HepG2 (cell line): ENCODE results near the gene RASGRP2. TPM values are rescaled to one million over a fixed set of nuclear protein-coding genes. Genes with fewer than 3 reads are reported as not detected.
A peak's percentile ranks its signal among the peaks of the same experiment; 100 is the strongest.

Experiments used
- ATAC-seq: fragments of 200-7000 bp; cut with Tn5 transposase; 3 replicates; pipeline ENCODE4 v1.9.1; 2020; ENCODE audit warnings: mild to moderate bottlenecking, moderate library complexity
- BruUV-seq: library from RNA; stranded (reverse); fragments of 400-500 nt; replicated peaks from 2 replicates; lab custom pipeline; 2021; lab: Mats Ljungman, UMichigan
- CTCF ChIA-PET: fragments of 300-600 bp; formaldehyde crosslinking; extraction: SDS; loops from one replicate; lab custom pipeline; 2021; ENCODE audit warnings: low total read pairs, inconsistent platforms, low intra/inter-chr PET ratio; lab: Yijun Ruan, JAX
- POLR2A ChIA-PET: fragments of 350-600 bp; sonication (Branson Sonifier 250); formaldehyde crosslinking; loops from one replicate; lab custom pipeline; 2020; ENCODE audit warnings: antibody characterized with exemption, inconsistent platforms; lab: Yijun Ruan, JAX
- DNase-seq: peaks from one replicate; pipeline ENCODE4 v3.0.0-alpha.2; 2015; ENCODE audit warnings: low spot score
- FAIRE-seq: peaks from 3 replicates; lab custom pipeline; 2011; peaks lifted over from hg19 to GRCh38; lab: Jason Lieb, UNC
- H2AFZ ChIP-seq: one replicate; pipeline ENCODE4 v1.6.1; 2011; ENCODE audit warnings: low read length, inconsistent platforms
- H3K27ac ChIP-seq: fragments of 300-600 bp; 3 replicates; pipeline ENCODE4 v1.8.0; 2011; ENCODE audit warnings: mixed run types, mild to moderate bottlenecking, mixed read lengths, low read length, inconsistent platforms; ENCODE audit not compliant: insufficient read depth; ENCODE audit errors: extremely low read length
- H3K27me3 ChIP-seq, 2 experiments: fragments of 200-600 bp in 1 of 2; 2 replicates in 1 of 2; 3 replicates in 1 of 2; pipeline versions ENCODE4 v1.6.0 to v1.8.0; 2011; ENCODE audit warnings: low read length in 2 of 2, mild to moderate bottlenecking in 2 of 2, moderate library complexity in 2 of 2, inconsistent platforms in 1 of 2; ENCODE audit not compliant: insufficient read depth in 2 of 2, control insufficient read depth in 1 of 2
- H3K36me3 ChIP-seq, 2 experiments: fragments of 200-600 bp in 1 of 2; replicated peaks in 1 of 2; 2 replicates in 1 of 2; 3 replicates in 1 of 2; pipeline versions ENCODE4 v1.5.1 to v1.8.0; 2011; ENCODE audit warnings: low read length in 2 of 2, inconsistent platforms in 1 of 2; ENCODE audit not compliant: insufficient read depth in 2 of 2, control insufficient read depth in 1 of 2
- H3K4me1 ChIP-seq: 2 replicates; pipeline ENCODE4 v1.5.1; 2012; ENCODE audit warnings: low read length, inconsistent platforms; ENCODE audit not compliant: insufficient read depth
- H3K4me2 ChIP-seq: 2 replicates; pipeline ENCODE4 v1.6.0; 2011; ENCODE audit warnings: low read depth, low read length, inconsistent platforms
- H3K4me3 ChIP-seq, 3 experiments: fragments of 200-600 bp in 1 of 3; sonication (generic), shearing (Covaris generic) in 1 of 3; replicated peaks in 1 of 3; 2 replicates each; pipeline ENCODE4 v1.5.1; 2011 to 2016; ENCODE audit warnings: low read length in 3 of 3, inconsistent platforms in 2 of 3, low read depth in 2 of 3, mild to moderate bottlenecking in 2 of 3, control low read depth in 1 of 3, mixed read lengths in 1 of 3; ENCODE audit not compliant: insufficient read depth in 1 of 3
- H3K79me2 ChIP-seq: one replicate; pipeline ENCODE4 v1.6.1; 2011; ENCODE audit warnings: low read length, inconsistent platforms; ENCODE audit not compliant: insufficient read depth
- H3K9ac ChIP-seq: 2 replicates; pipeline ENCODE4 v1.6.0; 2011; ENCODE audit warnings: mild to moderate bottlenecking, low read depth, low read length, inconsistent platforms; ENCODE audit not compliant: insufficient read depth
- H3K9me3 ChIP-seq: 2 replicates; pipeline ENCODE4 v1.5.1; 2012; ENCODE audit warnings: mild to moderate bottlenecking, low read length
- H4K20me1 ChIP-seq: 2 replicates; pipeline ENCODE4 v1.6.0; 2011; ENCODE audit warnings: inconsistent platforms, mild to moderate bottlenecking, low read length, moderate library complexity; ENCODE audit not compliant: insufficient read depth
- KLF6 ChIP-seq: IDR thresholded peaks from 2 replicates; pipeline ENCODE4 v1.8.0; 2016; ENCODE audit warnings: missing biosample characterization, missing genetic modification reagents
- MAFK ChIP-seq, 2 experiments: IDR thresholded peaks in 1 of 2; conservative IDR thresholded peaks in 1 of 2; 2 replicates each; pipeline ENCODE4 v1.6.1; 2011; ENCODE audit warnings: improper control_type of control experiment in 2 of 2, low read length in 2 of 2
- NR2F1 ChIP-seq, 2 experiments: fragments of 450-650 bp in 1 of 2; formaldehyde crosslinking in 1 of 2; IDR thresholded peaks; 2 replicates each; pipeline versions ENCODE4 v1.5.0 to v1.6.1; 2016 to 2020; ENCODE audit warnings: mild to moderate bottlenecking in 1 of 2, missing compliant biosample characterization in 1 of 2, missing genetic modification reagents in 1 of 2, moderate library complexity in 1 of 2
- TRAFD1 ChIP-seq: sonication (generic); formaldehyde crosslinking; IDR thresholded peaks from 2 replicates; pipeline ENCODE4 v1.5.1; 2020; ENCODE audit warnings: missing genetic modification reagents, mild to moderate bottlenecking, borderline replicate concordance
- ZMYM3 ChIP-seq: sonication (generic); formaldehyde crosslinking; IDR thresholded peaks from 2 replicates; pipeline ENCODE4 v1.5.1; 2020; ENCODE audit warnings: mild to moderate bottlenecking, missing genetic modification reagents
- ZNF768 ChIP-seq: sonication (generic); formaldehyde crosslinking; IDR thresholded peaks from 2 replicates; pipeline ENCODE4 v1.4.0; 2020; ENCODE audit warnings: missing genetic modification reagents
- WGBS: methylation state at CpG from one replicate; pipeline ENCODE4 v1.1.6; 2017; ENCODE audit warnings: low lambda C conversion rate; 5-methylcytosine and 5-hydroxymethylcytosine counted together
- in situ Hi-C: cut with HindIII; loops from 2 replicates; pipeline ENCODE4 v1.10.0; 2017; ENCODE audit warnings: low pct_unique_long_range_greater_than_20kb; ENCODE audit not compliant: extremely low pct_ligation_motif_present
- intact Hi-C: fragments of 100-400 bp; cut with micrococcal nuclease; formaldehyde crosslinking; loops from one replicate; pipeline ENCODE4 v1.10.0; 2022; ENCODE audit not compliant: unreplicated experiment
- polyA plus RNA-seq, 8 experiments: library from polyadenylated mRNA; depleted of rRNA in 3 of 8; stranded (reverse) in 7 of 8; unstranded in 1 of 8; fragments of >200 nt; fragmentation: Illumina TruSeq in 4 of 8; extraction: Trizol in 4 of 8; gene quantifications; 2 replicates each; pipeline versions ENCODE4 v1.2.1 to v1.2.3, GENCODE V29; 2011 to 2016; ENCODE audit warnings: low read depth in 4 of 8, missing spikeins in 1 of 8, mixed read lengths in 1 of 8; ENCODE audit not compliant: insufficient read depth in 1 of 8
- total RNA-seq, 5 experiments: library from RNA; depleted of rRNA; stranded (reverse); fragments of >200 nt; fragmentation: Illumina TruSeq; extraction: Trizol; gene quantifications; 2 replicates each; pipeline ENCODE4 v1.2.3, GENCODE V29; 2016; ENCODE audit warnings: low read depth in 1 of 5

The RASGRP2 gene
- total and polyA plus RNA-seq, 2 of the 13 experiments (the other 11 are each of a cell fraction or from before 2014, with no cell fraction given) = 0.61 TPM; not detected in 1

GRCh38 chr11:64757549-64758329, 13.8 kb upstream of the RASGRP2 start:
- intact Hi-C loops = no loop called here
- no peak overlapping the region for H3K4me3 ChIP-seq
- H3K4me1 ChIP-seq = peaks cover 39% of the 10 kb centered on the region
- CTCF ChIA-PET = no interaction called here
- H3K27ac ChIP-seq = no peak overlapping the region
- peaks cover 7% of the 10 kb centered on the region; the same call in 1 of the 2 replicates for H4K20me1 ChIP-seq
- DNase-seq = no peak
- no peak overlapping the region for H3K9ac ChIP-seq
- ATAC-seq = no peak
- no peaks in the 10 kb centered on the region for H3K79me2 ChIP-seq
- H3K9me3 ChIP-seq = no peaks in the 10 kb centered on the region
- H2AFZ ChIP-seq = no peak overlapping the region
- H3K36me3 ChIP-seq = 0 out of 5 replicates have a peak, but pooled peaks cover 0 to under 1% of the 10 kb centered on the region in 2 experiments
- TF ChIP-seq KLF6 (no peak), MAFK (conservative IDR thresholded peaks at IDR 0.05 in 1 of 2, IDR thresholded peaks at IDR 0.05 in 1 of 2; ENCODE audit: low read length in 2 of 2) (no peak), ZNF768 (CRISPR knock-in tag) (peak; percentile 97), ZMYM3 (CRISPR knock-in tag) (peak; percentile 50; the same call in 1 of the 2 replicates)
- no peak for FAIRE-seq
- WGBS = 65% methylated on average over 12 of the region's 19 CpGs
- peaks cover 3 to 15% of the 10 kb centered on the region in 2 experiments; a peak in 3 of 5 replicates for H3K27me3 ChIP-seq
- BruUV-seq = no TSS peak
- no peak overlapping the region for H3K4me2 ChIP-seq
- in situ Hi-C loops = no loop called here
- POLR2A ChIA-PET = interaction anchor here (0.6 to 1.3 kb wide), 2 partner anchors 10 to 55 kb away, joined by 3 read pairs; no protein-coding TSS in a partner anchor

GRCh38 chr11:64755681-64756361, 11.9 kb upstream of the RASGRP2 start:
- no peak overlapping the region for H3K4me2 ChIP-seq
- no peaks in the 10 kb centered on the region for H3K36me3 ChIP-seq
- in situ Hi-C loops = no loop called here
- 49% methylated on average over 9 of the region's 13 CpGs for WGBS
- no peaks in the 10 kb centered on the region; the same call in 1 of the 2 replicates for H4K20me1 ChIP-seq
- H3K4me1 ChIP-seq = peaks cover 50% of the 10 kb centered on the region
- H3K9me3 ChIP-seq = no peaks in the 10 kb centered on the region
- no peak overlapping the region for H3K4me3 ChIP-seq
- no peak for TF ChIP-seq TRAFD1 (CRISPR knock-in tag)
- TF ChIP-seq NR2F1 (CRISPR knock-in tag; IDR thresholded peaks at IDR 0.05) = peak in 1 of 2 experiments; percentile 62; a peak in 1 of 4 replicates
- DNase-seq (no peak), ATAC-seq (no peak), FAIRE-seq (no peak)
- intact Hi-C loops = no loop called here
- no TSS peak for BruUV-seq
- no peaks in the 10 kb centered on the region for H3K79me2 ChIP-seq
- CTCF ChIA-PET = no interaction called here
- no peak overlapping the region for H3K27ac ChIP-seq
- POLR2A ChIA-PET = no interaction called here
- no peak overlapping the region for H3K9ac ChIP-seq
- no peak overlapping the region for H2AFZ ChIP-seq
- H3K27me3 ChIP-seq = peaks cover 3 to 15% of the 10 kb centered on the region in 2 experiments; a peak in 3 of 5 replicates
